Measurements from ENCODE around the gene OR52I2.

The OR52I2 gene

DNA sequence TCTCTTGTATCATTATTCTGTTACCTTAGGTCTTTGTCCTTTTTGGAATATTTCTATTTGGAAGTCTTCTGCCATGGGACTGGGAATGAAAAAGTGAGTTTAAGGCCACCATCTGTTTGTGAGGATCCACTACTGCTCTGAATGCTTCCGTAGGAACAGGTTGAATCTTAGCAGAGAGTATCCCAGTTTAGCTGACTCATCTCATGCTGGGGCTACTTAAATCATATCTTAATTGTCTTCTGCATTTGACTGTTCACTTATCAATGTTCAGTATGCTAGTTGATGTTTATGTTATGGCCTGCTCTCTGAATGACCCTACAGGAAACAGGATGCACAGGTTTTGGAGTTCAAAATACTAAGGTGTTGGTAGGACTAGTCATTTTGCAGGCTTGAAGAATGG lies 1.4 kb upstream of the OR52I2 start:
- Histone ChIP-seq H3K9ac (ENCODE audit: low read depth, low read length, poor library complexity, severe bottlenecking) (no peak overlapping the region), H3K9me3 (ENCODE audit: insufficient read depth, low read depth, low read length) (no peaks in the 10 kb centered on the region), H4K20me1 (ENCODE audit: insufficient read depth, low read length, poor library complexity, severe bottlenecking) (no peaks in the 10 kb centered on the region), H3K27me3 (ENCODE audit: insufficient read depth, low read length, poor library complexity, severe bottlenecking) (peaks cover 14% of the 10 kb centered on the region), H3K4me3 (ENCODE audit: low read length, poor library complexity, severe bottlenecking) (no peak overlapping the region), H3K4me2 (ENCODE audit: low read depth, low read length, poor library complexity, severe bottlenecking) (no peak overlapping the region), H3K36me3 (ENCODE audit: insufficient read depth, low read length) (no peaks in the 10 kb centered on the region), H3F3A (ENCODE audit: low read depth) (no peaks in the 10 kb centered on the region), H3K79me2 (ENCODE audit: insufficient read depth, low read length) (no peaks in the 10 kb centered on the region), H3K4me1 (ENCODE audit: insufficient read depth, low read length, poor library complexity, severe bottlenecking) (peaks cover 9% of the 10 kb centered on the region), H2AFZ (ENCODE audit: low read length) (no peak overlapping the region), H3K9me2 (replicated peaks; ENCODE audit: low read depth, low read length) (no peaks in the 10 kb centered on the region)
- TF ChIP-seq EZH2phosphoT487 (IDR thresholded peaks at IDR 0.05; ENCODE audit: borderline replicate concordance), result no peak
- TF ChIP-seq, protein P1, sequence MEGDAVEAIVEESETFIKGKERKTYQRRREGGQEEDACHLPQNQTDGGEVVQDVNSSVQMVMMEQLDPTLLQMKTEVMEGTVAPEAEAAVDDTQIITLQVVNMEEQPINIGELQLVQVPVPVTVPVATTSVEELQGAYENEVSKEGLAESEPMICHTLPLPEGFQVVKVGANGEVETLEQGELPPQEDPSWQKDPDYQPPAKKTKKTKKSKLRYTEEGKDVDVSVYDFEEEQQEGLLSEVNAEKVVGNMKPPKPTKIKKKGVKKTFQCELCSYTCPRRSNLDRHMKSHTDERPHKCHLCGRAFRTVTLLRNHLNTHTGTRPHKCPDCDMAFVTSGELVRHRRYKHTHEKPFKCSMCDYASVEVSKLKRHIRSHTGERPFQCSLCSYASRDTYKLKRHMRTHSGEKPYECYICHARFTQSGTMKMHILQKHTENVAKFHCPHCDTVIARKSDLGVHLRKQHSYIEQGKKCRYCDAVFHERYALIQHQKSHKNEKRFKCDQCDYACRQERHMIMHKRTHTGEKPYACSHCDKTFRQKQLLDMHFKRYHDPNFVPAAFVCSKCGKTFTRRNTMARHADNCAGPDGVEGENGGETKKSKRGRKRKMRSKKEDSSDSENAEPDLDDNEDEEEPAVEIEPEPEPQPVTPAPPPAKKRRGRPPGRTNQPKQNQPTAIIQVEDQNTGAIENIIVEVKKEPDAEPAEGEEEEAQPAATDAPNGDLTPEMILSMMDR (conservative IDR thresholded peaks at IDR 0.05; ENCODE audit: low read length), result no peak

DNA sequence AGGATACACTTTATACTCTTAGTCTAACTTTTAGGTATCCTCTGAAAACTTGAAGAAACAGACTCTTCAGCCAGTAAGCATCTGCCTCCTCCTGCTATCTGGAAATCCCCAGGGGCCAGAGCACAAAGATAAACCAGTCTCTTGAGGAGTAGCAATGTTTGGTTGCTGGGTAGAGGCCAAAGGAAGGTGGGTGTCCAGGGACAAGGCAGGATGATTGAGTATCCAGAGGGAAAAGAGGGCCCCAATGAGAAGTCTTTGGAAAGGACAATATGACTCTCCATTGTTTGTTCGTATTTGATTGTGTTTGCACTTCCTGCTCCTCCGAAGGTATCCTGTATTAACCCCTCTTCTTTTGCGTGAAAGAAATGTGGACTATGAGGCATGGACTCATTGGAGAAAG lies 7.5 kb downstream of the OR52I2 start:
- H3K79me2 ChIP-seq (ENCODE audit: insufficient read depth, low read length), result no peaks in the 10 kb centered on the region
- H3K4me2 ChIP-seq (ENCODE audit: low read depth, low read length, poor library complexity, severe bottlenecking), result no peak overlapping the region
- H3K9me3 ChIP-seq (ENCODE audit: insufficient read depth, low read depth, low read length), result no peaks in the 10 kb centered on the region
- TF ChIP-seq, protein P1 (conservative IDR thresholded peaks at IDR 0.05; ENCODE audit: low read length), result no peak
- TF ChIP-seq EZH2phosphoT487 (IDR thresholded peaks at IDR 0.05; ENCODE audit: borderline replicate concordance), result no peak
- no peaks in the 10 kb centered on the region for H3F3A ChIP-seq (ENCODE audit: low read depth)
- no peak overlapping the region for H3K4me3 ChIP-seq (ENCODE audit: low read length, poor library complexity, severe bottlenecking)
- no peaks in the 10 kb centered on the region for H3K9me2 ChIP-seq (replicated peaks; ENCODE audit: low read depth, low read length)
- no peaks in the 10 kb centered on the region for H4K20me1 ChIP-seq (ENCODE audit: insufficient read depth, low read length, poor library complexity, severe bottlenecking)
- H3K9ac ChIP-seq (ENCODE audit: low read depth, low read length, poor library complexity, severe bottlenecking), result no peak overlapping the region
- H2AFZ ChIP-seq (ENCODE audit: low read length), result no peak overlapping the region
- H3K27me3 ChIP-seq (ENCODE audit: insufficient read depth, low read length, poor library complexity, severe bottlenecking), result no peaks in the 10 kb centered on the region
- H3K36me3 ChIP-seq (ENCODE audit: insufficient read depth, low read length), result no peaks in the 10 kb centered on the region
- no peaks in the 10 kb centered on the region for H3K4me1 ChIP-seq (ENCODE audit: insufficient read depth, low read length, poor library complexity, severe bottlenecking)

- Histone ChIP-seq H2AFZ (ENCODE audit: low read length) (no peak within 1 kb of the TSS), H3K4me3 (ENCODE audit: low read length, poor library complexity, severe bottlenecking) (no peak within 1 kb of the TSS), H3K79me2 (ENCODE audit: insufficient read depth, low read length) (no peaks in the 10 kb centered on the region)
Measured at GRCh38 chr11:4593739-4594138, 12.2 kb downstream of the OR52I2 start, which contains the start of gene OR52I1. TSS of gene OR52I1 (plus strand) at chr11:4594039. CDS start at chr11:4594039, 0 bp downstream.

More at GRCh38 chr11:4593739-4594138, 12.2 kb downstream of the OR52I2 start, which contains the start of gene OR52I1:
- Histone ChIP-seq H3K9me2 (replicated peaks; ENCODE audit: low read depth, low read length) (no peaks in the 10 kb centered on the region), H3K9me3 (ENCODE audit: insufficient read depth, low read depth, low read length) (no peaks in the 10 kb centered on the region), H3F3A (ENCODE audit: low read depth) (no peaks in the 10 kb centered on the region), H4K20me1 (ENCODE audit: insufficient read depth, low read length, poor library complexity, severe bottlenecking) (no peaks in the 10 kb centered on the region), H3K27me3 (ENCODE audit: insufficient read depth, low read length, poor library complexity, severe bottlenecking) (no peaks in the 10 kb centered on the region), H3K4me1 (ENCODE audit: insufficient read depth, low read length, poor library complexity, severe bottlenecking) (no peaks in the 10 kb centered on the region), H3K36me3 (ENCODE audit: insufficient read depth, low read length) (no peaks in the 10 kb centered on the region), H3K9ac (ENCODE audit: low read depth, low read length, poor library complexity, severe bottlenecking) (no peak within 1 kb of the TSS), H3K4me2 (ENCODE audit: low read depth, low read length, poor library complexity, severe bottlenecking) (no peak within 1 kb of the TSS)
- TF ChIP-seq, protein P1 (conservative IDR thresholded peaks at IDR 0.05; ENCODE audit: low read length), result no peak
- no peak for TF ChIP-seq EZH2phosphoT487 (IDR thresholded peaks at IDR 0.05; ENCODE audit: borderline replicate concordance)

Measured in Loucy (cell line).